ENCODE results near the gene ARHGDIG.
"Not testable (repeated sequence)": the region's sequence is repeated elsewhere in the genome, so short reads cannot be mapped to it uniquely, and the experiment has no call there.

Gene ARHGDIG

DNA sequence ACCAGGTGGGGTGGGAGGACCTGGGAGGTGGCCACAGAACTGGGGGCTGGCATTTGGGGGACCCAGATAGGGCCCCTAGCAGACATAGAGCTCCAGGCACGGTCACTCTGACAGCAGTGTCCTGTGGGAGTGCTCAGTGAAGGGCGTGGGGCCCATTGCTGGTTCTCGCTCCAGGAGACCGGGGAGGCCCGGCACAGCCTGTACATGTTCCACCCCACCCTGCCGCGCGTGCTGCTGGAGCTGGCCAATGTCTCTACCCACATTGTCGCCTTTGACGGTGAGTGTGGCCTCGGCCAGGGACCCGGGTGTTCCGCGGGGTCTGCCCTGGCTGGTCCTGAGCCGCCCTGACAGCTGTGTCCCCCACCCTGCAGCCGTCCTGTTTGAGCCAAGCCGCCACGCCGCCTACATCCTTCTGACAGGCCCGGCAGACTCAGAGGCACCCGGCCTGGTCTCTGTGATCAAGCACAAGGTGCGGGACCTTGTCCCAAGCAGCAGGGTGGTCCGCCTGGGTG is 15.9 kb upstream of the ARHGDIG start:
- DNase-seq = no peak

DNA sequence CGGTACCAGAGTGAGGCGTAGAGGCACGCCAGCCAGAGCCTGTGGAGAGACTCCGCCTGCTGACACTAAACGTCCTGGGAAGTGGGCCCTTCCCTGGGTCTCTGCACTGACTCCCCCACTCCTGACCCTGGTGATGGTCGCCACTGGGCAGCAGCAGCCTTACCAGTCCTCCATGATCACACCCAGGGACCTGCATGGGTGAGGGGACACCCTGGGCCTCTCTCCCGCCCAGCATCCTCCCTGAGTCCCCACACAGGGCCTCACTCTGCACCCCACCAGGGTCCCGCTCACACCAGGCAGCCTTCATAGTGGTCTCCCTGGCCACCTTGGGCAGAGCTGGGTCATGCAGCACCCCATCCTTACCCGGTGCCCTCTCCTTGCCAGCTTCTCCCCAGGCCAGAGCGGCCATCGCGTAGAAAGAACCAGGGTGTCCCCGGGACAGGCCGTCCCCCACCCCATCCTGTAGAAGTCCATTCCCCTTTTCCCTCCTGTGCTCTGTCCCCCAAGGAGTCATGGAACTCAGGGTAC is 15.3 kb upstream of the ARHGDIG start:
- no peak for DNase-seq

DNA sequence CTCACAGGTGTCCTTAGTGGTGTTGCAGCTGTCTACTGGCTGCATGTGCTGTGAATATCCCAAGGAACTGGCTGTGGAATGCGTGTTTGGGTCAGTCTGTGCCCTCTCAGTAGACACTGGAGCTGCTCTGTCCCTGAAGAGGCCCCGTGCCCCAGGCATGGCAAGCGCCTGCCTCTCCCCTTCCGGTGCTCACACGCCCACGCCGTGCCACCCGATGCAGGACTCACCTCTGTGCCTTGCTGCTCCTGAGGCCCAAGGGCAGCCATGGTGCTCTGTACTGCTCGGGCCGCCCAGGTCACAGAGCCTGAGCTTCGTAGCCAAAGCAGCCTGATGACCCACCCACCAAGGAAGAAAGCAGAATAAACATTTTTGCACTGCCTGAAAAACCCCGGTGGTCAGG is 14.7 kb upstream of the ARHGDIG start:
- DNase-seq = no peak

DNA sequence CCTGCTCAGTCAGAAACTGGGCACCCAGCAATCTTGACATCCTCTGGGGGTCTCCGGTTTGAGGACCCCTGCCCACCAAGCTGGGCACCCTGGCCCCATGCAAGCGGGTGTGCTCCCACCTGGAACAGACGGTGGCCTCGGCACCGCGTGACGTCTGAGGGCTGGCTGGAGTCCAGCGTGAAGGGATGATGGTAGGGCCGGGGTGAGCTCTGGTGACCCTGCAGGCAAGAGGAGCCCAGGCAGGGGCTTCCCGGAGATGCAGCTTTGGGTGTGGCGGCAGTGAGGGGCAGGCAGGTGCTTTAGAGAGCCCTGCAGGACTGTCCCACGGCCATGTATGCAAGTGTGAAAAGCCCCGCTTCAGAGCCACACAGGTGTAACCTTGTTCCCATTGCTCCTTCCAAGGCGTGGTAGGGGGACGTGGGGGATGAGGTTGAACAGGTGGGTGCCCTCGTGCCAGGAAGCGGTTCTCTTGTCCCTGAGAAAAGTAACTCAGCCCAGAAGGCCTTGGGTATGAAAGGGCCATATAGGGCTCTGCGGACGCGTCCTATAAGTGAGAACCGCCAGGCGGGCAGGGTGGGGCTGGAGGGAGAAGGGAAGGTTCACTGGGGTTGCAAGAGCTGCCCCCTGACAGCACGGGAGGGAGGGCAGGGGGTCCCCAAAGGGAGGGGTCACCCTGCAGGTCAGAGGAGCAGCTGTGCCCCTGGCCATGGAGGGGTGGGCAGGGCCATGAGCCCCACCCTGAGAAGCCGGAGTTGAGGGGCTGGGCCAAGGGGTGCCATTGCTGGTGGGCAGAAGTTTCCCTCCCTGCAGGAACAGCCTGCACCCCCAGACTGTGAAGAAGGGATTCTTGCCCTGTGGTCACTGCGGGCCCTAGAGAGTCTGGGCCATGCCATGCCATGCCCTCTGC is 13.9 kb upstream of the ARHGDIG start:
- no peak for DNase-seq

DNA sequence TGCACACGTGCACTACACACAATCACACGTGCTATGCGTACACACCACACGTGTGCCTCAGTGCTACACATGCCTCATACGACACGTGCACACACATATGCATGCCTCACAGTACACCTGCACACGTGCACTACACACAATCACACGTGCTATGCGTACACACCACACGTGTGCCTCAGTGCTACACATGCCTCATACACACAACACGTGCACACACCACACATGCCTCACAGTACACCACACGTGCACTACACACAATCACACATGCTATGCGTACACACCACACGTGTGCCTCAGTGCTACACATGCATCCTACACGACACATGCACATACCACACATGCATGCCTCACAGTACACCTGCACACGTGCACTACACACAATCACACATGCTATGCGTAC is 12.8 kb upstream of the ARHGDIG start:
- DNase-seq = not testable (repeated sequence)

DNA sequence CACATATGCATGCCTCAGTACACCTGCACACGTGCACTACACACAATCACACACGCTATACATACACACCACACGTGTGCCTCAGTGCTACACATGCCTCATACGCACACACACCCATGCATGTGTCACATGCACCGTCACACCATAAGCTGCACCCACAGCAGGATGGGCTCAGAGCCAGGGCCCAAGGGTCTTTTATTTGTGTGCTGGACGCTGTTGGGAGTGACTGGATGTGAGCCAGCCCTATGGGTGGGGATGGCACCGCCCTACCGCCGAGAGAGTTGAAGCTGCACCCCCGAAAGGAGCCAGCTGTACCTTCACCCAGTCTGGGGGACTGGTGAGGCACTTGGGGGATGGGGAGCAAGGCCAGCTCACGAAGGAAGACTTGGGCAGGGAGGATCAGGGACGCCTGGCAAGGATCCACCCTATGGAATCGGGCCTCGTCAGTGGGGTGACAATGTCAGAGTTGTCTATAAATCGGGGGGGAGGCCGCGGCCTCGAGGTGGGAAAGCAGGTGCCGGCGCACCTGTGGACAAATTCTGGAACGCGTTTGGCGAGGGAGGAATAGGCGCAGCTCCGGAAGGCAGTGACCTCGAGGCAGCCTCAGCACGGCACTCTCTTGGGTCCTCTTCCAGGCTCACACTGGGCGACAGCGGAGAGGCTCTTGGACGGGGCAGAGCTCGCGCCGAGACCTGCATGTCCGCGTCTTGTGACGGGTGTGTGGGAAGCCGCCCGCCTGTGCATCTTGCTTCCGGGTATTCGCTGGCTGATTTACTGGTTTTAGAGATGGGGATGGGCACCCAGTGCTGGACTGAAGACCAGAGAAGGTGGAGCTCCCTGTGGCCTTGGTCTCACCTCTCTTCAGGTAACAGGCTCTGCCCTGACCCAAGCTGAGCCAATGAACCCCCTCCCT is 12.0 kb upstream of the ARHGDIG start:
- no peak for DNase-seq

DNA sequence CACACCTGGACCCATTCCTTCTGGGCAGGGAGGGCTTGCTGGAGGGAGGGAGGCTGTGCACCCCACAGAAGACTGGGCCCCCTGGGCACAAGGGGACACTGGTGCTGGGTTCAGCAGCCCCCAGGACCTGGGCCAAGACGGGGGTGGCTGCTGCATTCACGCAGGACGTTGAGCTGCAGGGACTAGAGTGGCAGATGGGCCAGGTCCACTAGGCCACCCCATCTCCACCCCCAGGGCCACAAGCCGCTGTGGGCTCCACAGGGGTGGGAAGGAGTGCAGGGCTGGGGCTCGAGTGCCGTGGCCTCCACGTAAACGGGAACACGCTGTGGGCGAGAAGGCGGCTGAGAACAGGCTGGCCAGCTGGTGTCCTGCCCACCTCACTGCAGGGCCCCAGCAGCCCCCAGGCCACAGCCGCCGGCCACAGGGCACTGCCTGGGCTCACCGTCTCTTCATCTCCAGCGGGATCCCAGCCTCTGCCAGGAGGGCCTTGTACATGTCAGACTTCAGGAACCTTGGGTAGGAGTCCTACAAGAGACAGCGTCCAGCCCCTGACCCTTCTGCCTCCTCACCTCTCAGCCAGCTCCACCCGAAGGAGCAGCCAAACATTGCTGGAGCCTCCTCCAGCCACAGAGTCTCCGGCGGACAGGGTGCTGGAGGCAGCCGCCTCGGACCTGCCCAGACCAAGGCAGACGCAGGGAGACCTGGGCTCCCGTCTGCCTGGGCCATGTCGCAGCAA is 11.2 kb upstream of the ARHGDIG start:
- no peak for DNase-seq

DNA sequence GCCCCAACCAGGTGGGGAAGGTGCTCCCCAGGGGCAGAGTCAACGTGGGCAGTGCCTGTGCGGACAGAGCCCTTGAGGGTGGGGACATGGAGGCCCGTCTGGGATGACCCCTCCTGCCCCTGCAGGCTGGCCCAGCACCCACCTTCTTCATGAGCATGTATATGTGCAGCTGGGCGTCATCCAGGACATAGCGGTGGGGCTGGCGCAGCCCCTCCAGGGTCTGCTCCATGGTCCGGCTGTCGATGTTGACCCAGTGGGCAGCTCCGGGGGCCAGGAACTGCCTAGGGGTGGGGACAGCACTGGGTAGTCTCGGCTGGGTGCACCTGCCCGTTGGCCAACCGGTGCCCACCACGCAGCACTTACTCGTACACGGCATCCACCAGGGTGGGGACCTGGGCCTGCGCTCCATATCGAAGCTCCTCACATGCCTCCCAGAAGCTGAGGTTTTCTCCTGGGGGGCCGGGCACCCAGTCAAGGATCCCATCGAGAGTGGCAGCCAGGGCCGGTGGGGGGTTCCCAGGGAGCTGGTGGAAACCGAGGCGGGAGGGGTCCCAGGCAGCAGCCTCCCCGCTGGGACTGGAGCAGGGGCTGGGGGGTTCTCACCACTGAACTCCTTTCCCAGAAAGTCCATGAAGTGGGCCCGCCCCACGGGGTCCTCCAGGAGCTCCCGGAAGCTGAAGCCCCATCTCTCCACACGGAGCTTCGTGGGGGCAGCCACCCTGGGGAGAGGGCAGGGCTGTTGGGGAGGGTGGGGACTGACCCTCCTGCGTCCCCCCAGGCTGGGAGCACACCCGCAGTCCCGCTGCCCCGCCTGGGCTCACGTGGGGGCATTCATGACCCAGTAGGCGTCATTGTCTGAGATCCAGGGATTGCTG is 9.8 kb upstream of the ARHGDIG start:
- DNase-seq = no peak

DNA sequence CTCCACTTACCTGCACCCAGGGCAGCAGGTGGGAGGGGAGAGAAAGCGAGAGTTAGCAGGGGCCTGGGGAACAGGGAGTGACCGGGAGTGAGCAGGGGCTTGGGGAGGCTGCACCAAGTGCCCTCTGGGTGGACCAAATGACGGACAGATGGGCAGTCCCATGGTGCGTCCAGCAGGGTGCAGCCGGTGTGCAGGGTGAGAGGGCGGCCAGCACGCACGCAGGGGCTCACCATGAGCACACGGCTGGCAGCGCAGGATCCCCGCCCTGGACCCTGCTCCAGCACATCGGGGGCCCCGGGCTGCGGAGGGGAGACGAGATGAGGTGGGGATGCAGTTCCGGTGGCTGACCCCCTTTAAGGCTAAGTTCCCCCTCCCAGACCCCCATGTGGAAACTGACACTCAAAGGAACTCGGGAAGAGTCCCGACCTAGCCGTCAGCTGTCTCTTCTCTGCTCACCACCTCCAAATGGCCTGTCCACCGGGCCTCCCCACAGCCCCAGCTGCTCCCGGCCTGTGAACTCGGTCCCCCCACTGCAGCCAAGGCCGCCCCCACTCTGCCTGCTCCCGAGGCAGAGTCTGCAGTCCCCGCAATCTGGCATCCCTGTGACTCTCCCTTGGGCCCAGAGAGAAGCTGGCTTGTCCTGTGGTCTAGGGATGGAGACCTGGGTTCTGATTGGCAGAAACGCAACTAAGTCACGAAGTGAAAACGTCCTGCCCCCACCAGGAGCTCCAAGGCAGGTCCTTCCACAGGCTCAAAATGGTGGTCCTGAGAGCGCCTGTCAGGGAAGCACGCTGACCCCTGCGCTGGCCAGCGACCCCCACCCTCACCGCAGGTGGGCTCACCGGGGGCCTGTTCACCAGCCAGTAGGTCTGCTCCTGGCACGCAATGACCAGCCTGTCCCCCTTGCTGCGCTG is 7.5 kb upstream of the ARHGDIG start:
- no peak for DNase-seq

DNA sequence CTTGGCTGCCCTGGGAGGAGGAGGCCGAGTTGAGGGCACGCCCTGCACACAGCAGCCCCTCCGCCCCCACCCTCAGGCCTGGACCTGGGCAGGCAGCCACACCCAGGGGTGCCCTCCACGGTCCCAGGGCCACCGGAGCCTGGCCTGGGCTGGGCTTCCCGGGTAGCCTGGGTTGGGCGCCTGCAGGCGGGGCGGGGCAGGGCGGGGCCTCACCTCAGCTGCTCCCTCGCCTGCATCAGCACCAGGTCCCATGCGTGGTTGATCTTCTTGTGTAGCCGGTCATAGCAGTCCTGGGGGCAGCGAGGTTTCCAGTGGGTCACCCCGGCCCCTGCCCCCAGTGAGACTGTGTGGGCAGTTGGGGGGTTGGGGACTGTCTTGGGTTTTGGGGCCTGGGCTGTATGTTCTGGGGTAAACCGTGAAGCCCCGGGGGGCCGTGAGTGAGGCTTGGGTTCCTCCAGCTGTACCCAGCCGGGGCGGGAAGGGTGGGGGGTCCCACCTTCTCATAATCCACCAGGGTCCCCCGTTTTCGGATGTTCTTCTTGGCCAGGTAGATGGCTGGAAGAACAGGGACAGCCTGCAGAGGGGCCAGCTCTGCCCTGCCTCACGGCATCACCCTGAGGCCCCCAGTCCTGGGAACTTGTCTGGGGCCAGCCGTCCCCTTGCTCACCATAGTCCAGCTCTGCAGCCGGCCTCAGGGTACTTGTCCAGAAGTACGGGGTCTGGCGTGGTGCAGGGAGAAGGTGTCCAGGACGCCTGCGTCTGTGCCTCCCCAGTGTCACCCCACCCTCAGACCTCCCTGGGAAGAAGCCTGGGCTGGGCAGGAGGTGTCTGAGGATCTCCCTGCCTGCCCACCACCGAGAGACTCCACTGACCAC is 6.6 kb upstream of the ARHGDIG start:
- no peak for DNase-seq

DNA sequence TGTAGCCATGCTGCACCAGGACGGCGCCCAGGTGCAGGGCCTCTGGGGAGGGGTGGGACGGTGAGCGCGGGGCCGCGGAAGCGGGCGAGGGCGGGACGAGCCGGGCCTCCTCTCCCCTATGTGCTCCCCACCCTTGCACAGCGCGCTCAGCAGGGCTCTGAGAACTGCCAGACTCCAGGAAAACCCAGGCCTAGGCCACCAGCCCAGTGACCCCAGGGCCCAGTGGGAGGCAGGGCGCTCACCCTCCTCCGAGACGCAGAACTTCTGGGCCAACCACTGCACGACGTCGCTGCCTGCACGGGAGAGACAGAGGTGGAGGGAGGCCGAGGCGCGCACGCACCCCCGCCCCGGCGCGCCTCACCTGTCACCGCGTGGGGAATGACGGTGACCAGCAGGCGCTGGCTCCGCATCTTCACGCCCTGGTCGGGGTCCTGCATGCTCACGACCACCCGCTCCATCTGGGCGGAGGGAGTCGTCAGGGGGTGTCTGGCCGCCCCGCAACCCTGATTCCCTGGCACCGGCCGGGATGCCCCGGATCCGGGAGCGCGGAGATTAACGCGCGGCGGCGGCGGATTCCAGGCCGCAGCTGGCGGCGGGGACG is 5.2 kb upstream of the ARHGDIG start:
- DNase-seq = no peak

DNA sequence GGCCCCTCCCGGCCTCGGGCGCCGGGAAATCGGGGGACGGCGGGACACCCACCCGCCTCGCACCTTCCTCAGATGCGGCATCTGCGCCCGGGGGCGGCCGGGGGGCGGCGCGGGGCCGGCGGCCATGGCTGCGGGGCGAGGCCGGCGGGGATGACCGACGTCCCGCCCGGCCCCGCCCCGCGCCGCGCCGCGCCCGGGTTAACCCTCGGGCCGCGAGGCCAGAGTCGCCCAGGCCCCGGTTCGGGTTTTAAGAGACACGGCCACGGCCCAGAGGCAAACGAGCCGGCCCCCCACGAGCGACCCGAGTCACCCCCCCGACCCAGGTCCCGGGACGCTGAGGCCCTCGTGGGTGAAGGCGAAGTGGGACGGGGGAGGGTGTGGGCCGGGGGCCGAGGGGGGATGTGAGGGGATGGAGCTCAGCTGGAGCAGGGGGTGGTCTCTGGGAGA is 4.6 kb upstream of the ARHGDIG start, which contains the start of gene RGS11:
Gene RGS11 (minus strand): TSS at position 159 of the 447 bp plus-strand sequence. CDS start 33 bp downstream, at position 126.
- DNase-seq = no peak

DNA sequence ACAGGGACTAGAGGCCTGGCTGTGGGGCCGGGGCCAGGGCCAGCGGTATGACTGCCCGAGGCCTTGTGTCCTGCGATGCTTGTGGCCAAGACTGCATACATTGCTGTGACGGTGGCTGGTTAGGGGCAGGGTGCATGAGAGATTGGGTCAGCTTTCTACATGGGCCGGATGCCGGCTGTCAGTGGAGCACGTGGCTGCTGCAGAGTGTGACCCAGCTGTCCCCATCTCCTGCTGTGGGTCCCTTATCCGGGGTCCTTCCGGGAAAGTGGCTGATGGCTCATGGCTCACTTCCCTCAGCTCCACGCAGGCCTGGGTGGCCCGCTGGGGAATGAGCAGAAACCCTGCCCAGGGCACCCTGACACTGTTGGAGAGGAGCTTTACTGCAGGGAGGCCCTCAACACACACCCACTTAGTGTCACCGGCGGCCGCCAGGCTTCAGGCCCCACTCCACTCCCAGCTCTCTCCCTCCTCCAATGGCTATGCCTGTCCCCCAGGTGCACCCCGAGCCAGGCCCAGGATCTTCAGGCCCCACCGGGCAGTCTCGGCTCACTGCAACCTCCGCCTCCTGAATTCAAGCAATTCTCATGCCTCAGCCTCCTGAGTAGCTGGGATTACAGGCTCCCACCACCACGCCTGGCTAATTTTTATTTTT is 3.8 kb upstream of the ARHGDIG start:
- DNase-seq = no peak

DNA sequence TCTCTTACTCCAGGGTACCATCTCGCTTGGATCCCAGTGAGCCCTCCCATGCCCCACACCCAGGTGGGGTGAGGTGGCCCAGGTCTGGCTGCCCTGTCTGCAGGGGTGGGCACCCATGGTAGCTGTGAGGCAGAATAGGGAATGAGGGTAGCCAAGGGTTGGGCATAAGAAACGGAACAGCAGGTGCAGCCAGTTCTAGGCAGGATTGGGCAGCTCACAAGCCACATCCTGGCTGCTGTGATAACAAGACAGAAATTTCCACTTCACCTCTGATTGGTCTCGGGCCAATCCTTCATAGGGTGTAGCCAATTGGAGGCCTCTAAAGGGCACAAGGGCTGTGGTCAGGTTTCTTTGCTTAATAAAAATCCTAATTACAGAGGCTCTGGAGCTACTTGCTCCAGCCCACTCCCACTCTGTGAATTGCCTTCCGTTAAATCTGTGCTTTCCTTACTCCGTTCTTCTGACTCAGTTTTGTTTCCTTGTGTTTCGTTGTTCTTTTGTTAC is 1.5 kb upstream of the ARHGDIG start:
- no peak for DNase-seq

DNA sequence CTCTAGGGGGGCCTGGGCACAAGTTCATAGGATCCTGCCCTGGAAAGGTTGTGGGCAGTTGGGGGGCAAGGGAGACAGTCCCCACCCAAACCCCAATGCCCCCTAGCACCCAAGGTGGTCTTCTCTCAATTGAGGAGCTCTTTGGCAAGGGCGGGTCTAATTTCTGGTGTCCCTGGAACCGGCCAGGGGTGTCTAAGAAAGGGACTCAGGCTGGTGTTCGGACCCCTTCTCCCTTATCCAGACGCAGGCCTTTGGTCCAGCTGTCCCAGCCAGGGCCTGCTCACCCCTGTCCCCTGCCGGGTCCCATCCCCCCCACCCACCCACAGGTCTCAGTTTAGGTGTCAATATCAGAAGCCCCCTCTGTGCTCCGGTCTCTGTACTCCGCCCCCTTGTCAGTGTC is 860 bp upstream of the ARHGDIG start:
- DNase-seq = no peak

DNA sequence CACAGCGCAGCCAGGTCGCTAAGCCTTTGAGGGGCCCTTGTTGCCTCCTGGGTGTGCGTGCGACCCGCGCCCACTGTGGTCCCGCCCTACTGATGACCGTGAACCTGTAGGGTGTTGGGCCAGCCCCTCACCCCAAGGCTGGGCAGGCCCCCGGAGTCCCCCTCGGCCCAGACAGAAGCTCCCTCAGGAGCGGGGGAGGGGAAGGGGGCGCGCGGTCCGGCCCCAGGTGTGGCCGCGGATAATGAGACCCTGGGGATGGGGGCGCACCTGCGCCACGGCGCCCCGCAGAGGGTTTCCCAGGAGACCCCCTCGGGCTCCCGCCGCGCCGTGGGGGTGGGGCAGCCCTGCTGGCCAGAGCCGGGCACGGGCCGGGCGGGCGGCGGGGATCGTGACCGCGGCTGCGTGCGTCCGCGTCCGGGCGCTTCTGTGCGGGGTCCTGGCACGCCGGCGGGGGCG is 358 bp upstream of the ARHGDIG start:
- DNase-seq = no peak

DNA sequence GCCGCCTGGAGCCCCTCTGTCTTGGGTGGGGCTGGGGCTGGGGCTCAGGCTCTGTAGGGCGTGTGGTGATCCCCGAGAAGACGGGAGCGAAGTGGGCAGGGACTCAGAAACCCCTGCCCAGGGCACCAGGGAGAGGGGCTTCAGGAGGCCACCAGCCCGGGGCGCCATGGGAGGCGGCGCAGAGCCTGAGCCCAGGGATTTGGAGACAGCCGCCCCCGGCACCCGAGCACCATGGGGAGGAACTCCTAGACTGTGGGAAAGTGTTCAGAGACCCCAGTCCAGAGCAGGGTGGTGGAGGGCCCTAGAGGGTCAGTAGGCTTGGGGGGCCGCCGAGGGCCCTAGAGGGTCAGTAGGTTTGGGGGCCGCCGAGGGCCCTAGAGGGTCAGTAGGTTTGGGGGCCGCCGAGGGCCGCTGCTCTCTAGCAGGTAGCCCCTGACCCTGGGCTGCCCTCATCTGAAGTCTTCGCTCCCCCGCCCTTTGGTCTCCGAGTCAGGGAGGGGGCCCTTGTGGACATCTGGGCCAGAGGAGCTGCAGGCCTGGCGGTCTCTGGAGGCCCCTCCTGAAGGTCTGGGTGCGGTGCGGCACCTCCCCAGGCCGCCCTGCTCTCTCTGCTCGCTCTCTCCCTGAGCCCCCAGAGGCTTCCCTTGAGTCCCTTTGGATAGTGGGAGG is 734 bp downstream of the ARHGDIG start:
- DNase-seq = no peak
